Stomach (tissue), 9 donors: ENCODE data around the gene ZNF444. TPM values are rescaled to one million over a fixed set of nuclear protein-coding genes. Genes with fewer than 3 reads are reported as not detected.

ENCODE experiments used
- DNase-seq, 2 donors: peaks; one replicate each; pipeline versions ENCODE4 v3.0.0 to v3.0.0-alpha.2; 2013 to 2019
- H3K27ac ChIP-seq, 5 donors: fragments of 200-600 bp in 4 of 5; sonication (generic) in 4 of 5; one replicate each; pipeline ENCODE4 v1.5.1; 2013 to 2019; ENCODE audit warnings: mild to moderate bottlenecking in 1 of 5, moderate library complexity in 1 of 5
- H3K27me3 ChIP-seq, 3 donors: fragments of 200-600 bp; sonication (generic); one replicate each; pipeline ENCODE4 v1.5.1; 2017 to 2019; ENCODE audit warnings: mixed run types in 1 of 3
- H3K36me3 ChIP-seq, 4 donors: fragments of 200-600 bp; sonication (generic); 1 replicate in 3 of 4; 2 replicates in 1 of 4; pipeline ENCODE4 v1.5.1; 2016 to 2019
- H3K4me1 ChIP-seq, 4 donors: fragments of 200-600 bp; sonication (generic); one replicate each; pipeline ENCODE4 v1.5.1; 2016 to 2019
- H3K4me3 ChIP-seq, 4 donors: fragments of 200-600 bp; sonication (generic) in 3 of 4; one replicate each; pipeline ENCODE4 v1.5.1; 2016 to 2019; ENCODE audit warnings: mild to moderate bottlenecking in 1 of 4
- H3K9me3 ChIP-seq, 4 donors: fragments of 200-600 bp; sonication (generic); one replicate each; pipeline ENCODE4 v1.5.1; 2016 to 2019
- CTCF ChIP-seq, 7 experiments: fragments of 450-650 bp in 4 of 7; fragments of 200-600 bp in 3 of 7; sonication (generic) in 3 of 7; IDR thresholded peaks; one replicate each; pipeline ENCODE4 v1.5.1; 2016 to 2019; ENCODE audit warnings: antibody characterized with exemption in 7 of 7, control low read depth in 2 of 7, mild to moderate bottlenecking in 1 of 7
- EP300 ChIP-seq: sonication (generic); formaldehyde crosslinking; IDR thresholded peaks from one replicate; pipeline ENCODE4 v1.6.1; 2017; ENCODE audit warnings: antibody characterized with exemption
- POLR2A ChIP-seq, 4 donors: fragments of 450-650 bp; IDR thresholded peaks; one replicate each; pipeline ENCODE4 v1.6.1; 2016; ENCODE audit warnings: antibody characterized with exemption in 4 of 4, control low read depth in 2 of 4, mild to moderate bottlenecking in 1 of 4, moderate library complexity in 1 of 4
- POLR2AphosphoS5 ChIP-seq, 3 donors: sonication (generic); formaldehyde crosslinking; IDR thresholded peaks; one replicate each; pipeline ENCODE4 v1.6.1; 2016; ENCODE audit warnings: antibody characterized with exemption in 3 of 3
- WGBS, 5 donors: extraction: QIAGEN DNeasy Blood & Tissue Kit in 3 of 5; methylation state at CpG; one replicate each; pipeline versions ENCODE4 v1.1.5 to v1.1.7; 2013 to 2018; 5-methylcytosine and 5-hydroxymethylcytosine counted together
- intact Hi-C: fragments of 100-400 bp; cut with DNase I; formaldehyde crosslinking; loops from one replicate; pipeline ENCODE4 v1.15.1; 2023; ENCODE audit warnings: low total_unique reads
- polyA plus RNA-seq, 3 donors: library from polyadenylated mRNA; stranded (reverse); fragments of 200-250 nt; gene quantifications; one replicate each; pipeline ENCODE4 v1.2.3, GENCODE V29; 2013
- total RNA-seq, 5 donors: library from RNA; depleted of rRNA; stranded (reverse); fragments of >200 nt; gene quantifications; one replicate each; pipeline versions ENCODE4 v1.1.0 to v1.2.3, GENCODE V29; 2014 to 2016
- donor health status: healthy with polysubstance abuse.
- donor health status: Bipolar disorder and iron deficiency.
- donor health status: healthy.

ZNF444 gene
- total and polyA plus RNA-seq, 8 donors = 13.4 to 77.0 (median 48.7) TPM

GRCh38 chr19:56106397-56106849 is 34.7 kb upstream of the ZNF444 start:
- Histone ChIP-seq H3K4me3 (peak overlapping the region in 3 of 4 donors; percentile 32 to 49 (median 38)), H3K27me3 (no peaks in the 10 kb centered on the region), H3K36me3 (peaks cover 15 to 21% (median 20%) of the 10 kb centered on the region in 4 donors), H3K27ac (peak overlapping the region; percentile 70 to 87 (median 75)), H3K4me1 (peaks cover 68 to 87% (median 75%) of the 10 kb centered on the region in 4 donors), H3K9me3 (no peaks in the 10 kb centered on the region)
- TF ChIP-seq CTCF (IDR thresholded peaks at IDR 0.05) = no peak
- no peak for TF ChIP-seq EP300
- TF ChIP-seq POLR2AphosphoS5 (IDR thresholded peaks at IDR 0.05) = peak in 2 of 3 donors; percentile 45 to 59
- TF ChIP-seq POLR2A (IDR thresholded peaks at IDR 0.05) = no peak
- WGBS, 5 donors = 33 to 65% (median 57%) methylated on average over 18 to 27 of the region's 27 CpGs
- DNase-seq = peak; percentile 73 to 89
- intact Hi-C loops = no loop called here

GRCh38 chr19:56106993-56107392 is 34.1 kb upstream of the ZNF444 start:
- WGBS, 5 donors = 64 to 79% (median 67%) methylated on average over 10 to 11 of the region's 11 CpGs
- TF ChIP-seq EP300 (no peak), POLR2AphosphoS5 (IDR thresholded peaks at IDR 0.05) (no peak), POLR2A (IDR thresholded peaks at IDR 0.05) (no peak), CTCF (IDR thresholded peaks at IDR 0.05) (no peak)
- peak overlapping the region in 2 of 4 donors; percentile 32 to 49 for H3K4me3 ChIP-seq
- H3K27ac ChIP-seq = peak overlapping the region; percentile 70 to 87 (median 75)
- H3K4me1 ChIP-seq = peaks cover 74 to 92% (median 81%) of the 10 kb centered on the region in 4 donors
- intact Hi-C loops = no loop called here
- H3K36me3 ChIP-seq = peaks cover 9 to 15% (median 14%) of the 10 kb centered on the region in 4 donors
- H3K27me3 ChIP-seq = no peaks in the 10 kb centered on the region
- DNase-seq = no peak
- H3K9me3 ChIP-seq = no peaks in the 10 kb centered on the region

GRCh38 chr19:56107626-56108351 is 33.3 kb upstream of the ZNF444 start:
- Histone ChIP-seq H3K27me3 (no peaks in the 10 kb centered on the region), H3K27ac (peak overlapping the region; percentile 70 to 87 (median 75)), H3K4me1 (peaks cover 82 to 93% (median 89%) of the 10 kb centered on the region in 4 donors), H3K36me3 (peaks cover 3 to 7% (median 6%) of the 10 kb centered on the region in 4 donors), H3K9me3 (no peaks in the 10 kb centered on the region), H3K4me3 (peak overlapping the region in 3 of 4 donors; percentile 20 to 49 (median 32))
- intact Hi-C loops = no loop called here
- TF ChIP-seq POLR2A (IDR thresholded peaks at IDR 0.05) = no peak
- TF ChIP-seq POLR2AphosphoS5 (IDR thresholded peaks at IDR 0.05) = no peak
- TF ChIP-seq CTCF (IDR thresholded peaks at IDR 0.05) = no peak
- TF ChIP-seq EP300 = no peak
- peak; percentile 50 to 79 for DNase-seq
- 51 to 69% (median 56%) methylated on average over 19 to 27 of the region's 27 CpGs for WGBS, 5 donors

GRCh38 chr19:56108447-56109195 is 32.5 kb upstream of the ZNF444 start:
- Histone ChIP-seq H3K4me3 (peak overlapping the region; percentile 3 to 49 (median 26)), H3K9me3 (no peaks in the 10 kb centered on the region), H3K27ac (peak overlapping the region; percentile 70 to 87 (median 75)), H3K4me1 (peaks cover 90 to 93% (median 93%) of the 10 kb centered on the region in 4 donors), H3K36me3 (no peaks in the 10 kb centered on the region), H3K27me3 (no peaks in the 10 kb centered on the region)
- intact Hi-C loops = no loop called here
- DNase-seq = peak; percentile 57 to 78
- 20 to 30% (median 23%) methylated on average over 18 to 24 of the region's 24 CpGs for WGBS, 5 donors
- TF ChIP-seq POLR2A (IDR thresholded peaks at IDR 0.05) = no peak
- TF ChIP-seq EP300 = no peak
- TF ChIP-seq POLR2AphosphoS5 (IDR thresholded peaks at IDR 0.05) = no peak
- TF ChIP-seq CTCF (IDR thresholded peaks at IDR 0.05) = no peak
